ENCODE measurements around the gene MRPL23. TPM values are rescaled to one million over a fixed set of nuclear protein-coding genes. Genes with fewer than 3 reads are reported as not detected.
"Not testable (repeated sequence)": the region's sequence is repeated elsewhere in the genome, so short reads cannot be mapped to it uniquely, and the experiment has no call there.

Gene MRPL23
- total RNA-seq, 2 donors from 2014 or later, result 35.1 to 40.7 TPM

DNA sequence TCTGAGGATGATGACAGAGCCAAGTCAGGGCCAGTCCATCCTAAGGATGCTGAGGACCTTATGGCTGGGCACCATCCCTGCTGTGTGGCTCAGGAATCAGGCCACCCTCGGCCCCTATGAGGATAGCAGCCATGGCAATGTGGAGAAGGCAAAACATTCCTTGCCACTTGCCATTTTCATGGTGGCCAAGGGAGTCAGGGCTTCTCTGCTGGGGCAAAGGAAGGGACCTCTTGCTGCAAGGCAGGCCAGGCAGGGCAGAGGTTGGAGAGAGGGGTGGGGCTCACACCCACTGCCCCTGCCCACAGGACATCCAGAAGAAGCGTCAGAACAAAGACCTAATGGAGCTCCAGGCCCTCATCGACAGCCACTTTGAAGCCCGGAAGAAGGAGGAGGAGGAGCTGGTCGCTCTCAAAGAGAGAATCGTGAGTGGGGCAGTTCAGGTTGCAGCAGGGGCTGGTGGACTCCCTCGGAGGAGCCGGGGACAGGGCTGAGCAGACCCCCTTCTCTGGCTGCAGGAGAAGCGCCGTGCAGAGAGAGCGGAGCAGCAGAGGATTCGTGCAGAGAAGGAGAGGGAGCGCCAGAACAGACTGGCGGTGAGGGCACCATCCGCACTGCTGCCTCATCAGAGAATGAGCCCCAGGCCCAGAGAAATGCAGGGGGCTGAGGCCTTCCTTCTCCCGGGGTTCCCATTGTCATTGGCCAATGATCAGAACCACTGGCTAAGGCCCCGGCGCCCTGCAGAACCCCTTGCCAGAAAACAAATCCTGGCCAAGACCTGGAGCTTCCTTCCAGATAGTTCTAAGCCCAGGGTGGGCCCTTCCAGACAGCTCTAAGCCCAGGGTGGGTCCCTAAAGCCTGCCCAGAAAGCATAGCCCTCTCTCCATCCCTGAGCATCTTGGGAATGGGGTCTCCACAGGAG lies 13.5 kb upstream of the MRPL23 start:
- peaks cover 5% of the 10 kb centered on the region for H3K4me1 Mint-ChIP-seq
- no peaks in the 10 kb centered on the region for H3K9me3 ChIP-seq (ENCODE audit: control insufficient read depth, low read length, poor library complexity, severe bottlenecking)
- H3K27me3 Mint-ChIP-seq, result peaks cover 6% of the 10 kb centered on the region
- H3K4me3 Mint-ChIP-seq, result no peak overlapping the region
- ATAC-seq (no peak), DNase-seq (peak in 1 of 3 donors; percentile 3)
- no peak overlapping the region for H3K27ac Mint-ChIP-seq
- no peaks in the 10 kb centered on the region for H3K36me3 Mint-ChIP-seq (ENCODE audit: low read depth)

DNA sequence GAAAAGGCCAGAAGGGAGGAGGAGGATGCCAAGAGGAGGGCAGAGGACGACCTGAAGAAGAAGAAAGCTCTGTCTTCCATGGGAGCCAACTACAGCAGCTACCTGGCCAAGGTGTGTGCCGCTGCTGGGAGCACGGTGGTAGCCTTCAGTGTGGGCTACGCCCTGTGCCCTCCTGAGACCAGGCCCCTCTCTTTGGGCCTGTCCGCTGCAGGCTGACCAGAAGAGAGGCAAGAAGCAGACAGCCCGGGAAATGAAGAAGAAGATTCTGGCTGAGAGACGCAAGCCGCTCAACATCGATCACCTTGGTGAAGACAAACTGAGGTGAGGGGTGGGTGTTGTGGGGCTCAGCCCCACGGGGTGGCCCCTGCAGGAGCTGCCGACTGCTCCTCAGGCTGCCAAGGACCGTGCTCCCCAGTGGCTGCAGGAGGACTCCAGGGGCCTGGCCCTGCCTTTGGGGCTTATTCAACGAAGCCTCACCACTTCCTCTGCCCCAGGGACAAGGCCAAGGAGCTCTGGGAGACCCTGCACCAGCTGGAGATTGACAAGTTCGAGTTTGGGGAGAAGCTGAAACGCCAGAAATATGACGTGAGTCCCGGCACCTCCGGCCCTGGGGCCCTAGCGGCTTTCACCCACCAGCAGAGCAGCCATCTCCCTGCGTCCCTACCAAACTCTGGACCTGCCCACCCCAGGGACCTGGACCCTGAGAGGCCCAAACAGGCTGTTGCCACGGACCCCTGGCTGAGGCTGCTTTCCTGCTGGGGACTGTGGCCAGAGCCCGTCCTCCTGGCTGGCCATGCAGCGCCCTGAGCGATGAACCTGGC lies 12.6 kb upstream of the MRPL23 start:
- Mint-ChIP-seq H3K4me3 (no peak overlapping the region), H3K27ac (no peak overlapping the region), H3K36me3 (ENCODE audit: low read depth) (no peaks in the 10 kb centered on the region), H3K27me3 (peaks cover 11% of the 10 kb centered on the region), H3K4me1 (peaks cover 9% of the 10 kb centered on the region)
- H3K9me3 ChIP-seq (ENCODE audit: control insufficient read depth, low read length, poor library complexity, severe bottlenecking), result no peaks in the 10 kb centered on the region
- ATAC-seq (no peak), DNase-seq (peak in 1 of 3 donors; percentile 2)

DNA sequence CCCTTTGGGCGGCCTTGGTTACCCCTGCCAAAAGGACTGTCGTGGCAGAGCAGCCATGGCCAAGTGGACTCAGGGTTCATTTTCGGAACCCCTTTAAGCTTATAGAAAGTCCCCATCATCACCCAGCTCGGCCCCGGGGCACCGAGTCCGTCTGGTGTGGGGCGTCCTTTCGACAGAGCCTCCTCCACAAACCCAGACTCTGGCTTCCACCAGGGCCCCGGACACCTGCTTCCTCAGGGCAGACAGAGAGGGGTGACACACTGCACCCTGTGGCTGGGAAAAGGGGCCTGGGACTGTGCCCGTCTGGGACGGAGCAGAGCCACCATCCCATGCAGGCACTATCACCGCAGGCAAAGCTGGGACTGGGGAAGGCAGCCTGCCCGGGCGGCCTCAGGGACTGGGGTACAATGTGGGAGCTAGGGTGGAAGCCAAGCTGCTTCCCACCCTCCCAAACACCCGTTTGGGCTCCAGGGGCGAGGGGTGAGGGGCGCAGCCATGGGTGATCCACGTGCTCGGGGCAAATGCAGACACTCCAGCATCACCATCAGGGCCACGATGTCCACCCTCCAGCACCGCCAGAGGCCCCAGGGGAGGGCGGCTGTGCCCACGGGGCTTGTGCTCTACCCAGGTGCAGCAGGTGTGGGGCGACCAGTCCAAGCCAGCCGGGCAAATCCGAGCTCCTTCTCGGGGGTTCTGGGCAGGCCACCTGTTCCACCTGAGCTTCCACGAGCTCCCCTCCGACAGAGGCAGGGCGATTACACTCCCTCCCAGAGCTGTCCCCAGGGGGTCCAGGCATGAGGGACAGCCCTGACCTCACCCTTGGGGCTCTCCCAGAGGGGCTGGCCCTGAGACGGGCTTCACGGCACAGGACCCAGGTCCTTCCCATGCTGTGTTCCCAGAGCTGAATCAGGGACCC lies 11.7 kb upstream of the MRPL23 start:
- Mint-ChIP-seq H3K4me3 (no peak overlapping the region), H3K27ac (no peak overlapping the region), H3K27me3 (peaks cover 11% of the 10 kb centered on the region), H3K4me1 (peaks cover 14% of the 10 kb centered on the region), H3K36me3 (ENCODE audit: low read depth) (no peaks in the 10 kb centered on the region)
- H3K9me3 ChIP-seq (ENCODE audit: control insufficient read depth, low read length, poor library complexity, severe bottlenecking), result no peaks in the 10 kb centered on the region
- DNase-seq (peak in 2 of 3 donors; percentile 1 to 7), ATAC-seq (no peak)

DNA sequence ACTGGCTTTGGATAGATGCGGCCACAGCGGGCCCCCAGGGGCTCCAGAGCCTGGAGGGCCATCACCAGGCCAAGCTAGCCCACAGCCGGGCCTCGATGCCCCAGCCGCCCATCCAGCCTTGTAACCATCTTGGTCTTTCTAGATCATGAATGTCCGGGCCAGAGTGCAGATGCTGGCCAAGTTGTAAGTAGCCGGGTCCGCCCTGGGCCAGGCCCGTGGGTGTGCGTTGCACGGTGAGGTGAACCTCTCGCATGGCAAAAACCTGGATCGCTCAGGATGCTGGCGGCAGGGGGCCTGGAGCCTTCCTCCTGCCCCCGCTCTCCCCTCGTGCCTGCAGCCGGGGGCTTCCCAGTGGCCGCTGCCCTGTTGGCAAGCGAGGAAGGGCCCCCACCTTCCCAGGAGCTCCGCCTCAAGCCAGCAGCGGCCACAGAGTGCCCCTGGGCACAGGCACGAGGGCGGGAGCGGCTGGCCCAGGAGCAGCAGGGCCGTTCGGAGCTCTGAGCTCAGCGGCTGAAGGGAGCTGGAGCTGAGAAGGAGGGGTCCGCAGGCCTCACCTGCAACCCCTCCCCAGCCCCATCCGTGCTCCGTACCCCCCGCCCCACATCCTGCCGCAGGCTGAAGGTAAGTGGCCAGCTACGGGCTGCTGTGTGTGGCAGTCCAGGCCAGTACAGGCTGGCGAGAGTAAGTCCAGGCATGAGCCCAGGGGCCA lies 10.9 kb upstream of the MRPL23 start:
- no peaks in the 10 kb centered on the region for H3K9me3 ChIP-seq (ENCODE audit: control insufficient read depth, low read length, poor library complexity, severe bottlenecking)
- DNase-seq, result no peak
- no peak overlapping the region for H3K4me3 Mint-ChIP-seq
- H3K4me1 Mint-ChIP-seq, result peaks cover 14% of the 10 kb centered on the region
- peaks cover 11% of the 10 kb centered on the region for H3K27me3 Mint-ChIP-seq
- no peaks in the 10 kb centered on the region for H3K36me3 Mint-ChIP-seq (ENCODE audit: low read depth)
- H3K27ac Mint-ChIP-seq, result no peak overlapping the region
- no peak for ATAC-seq

DNA sequence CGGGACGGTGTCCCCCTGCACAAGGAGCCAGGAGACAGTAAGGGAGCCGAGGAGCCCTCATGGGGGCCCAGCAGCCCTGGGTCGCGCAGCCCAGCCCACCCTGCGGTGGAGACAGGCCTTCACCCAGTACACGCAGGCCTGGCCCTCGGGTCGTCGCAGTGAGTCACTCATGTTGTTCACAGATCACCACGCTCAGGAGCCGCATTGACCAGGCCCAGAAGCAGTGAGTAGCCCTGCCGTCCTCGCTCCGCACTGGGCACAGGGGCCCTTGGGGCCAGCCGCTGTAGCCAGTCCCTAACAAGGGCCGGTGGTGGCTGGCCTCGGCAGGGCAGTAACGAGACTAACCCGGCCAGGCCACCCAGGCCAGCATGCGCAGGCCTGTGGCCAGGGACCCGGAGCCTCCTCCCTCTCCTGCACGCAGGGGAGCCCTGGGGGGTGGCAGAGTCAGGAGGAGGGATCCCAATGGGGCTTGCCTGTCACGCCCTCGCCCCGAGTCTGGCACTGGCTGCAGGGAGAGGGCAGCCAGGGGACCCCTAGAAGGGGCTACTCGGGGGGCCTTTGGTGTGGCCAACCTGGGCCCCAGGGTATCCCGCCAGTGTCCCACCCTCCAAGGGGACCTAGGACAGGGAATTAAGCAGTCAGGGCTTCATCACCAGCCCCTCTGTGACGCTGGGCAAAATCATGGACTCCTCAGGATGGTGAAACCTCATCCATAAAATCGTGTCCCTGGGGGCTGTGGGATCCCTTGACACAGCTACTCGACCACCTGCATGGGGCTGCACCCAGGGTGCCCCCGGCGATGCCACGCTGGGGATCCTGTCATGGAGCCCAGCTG lies 10.1 kb upstream of the MRPL23 start:
- no peak for ATAC-seq
- Mint-ChIP-seq H3K4me1 (peaks cover 11% of the 10 kb centered on the region), H3K27ac (no peak overlapping the region), H3K27me3 (peaks cover 6% of the 10 kb centered on the region), H3K4me3 (no peak overlapping the region), H3K36me3 (ENCODE audit: low read depth) (no peaks in the 10 kb centered on the region)
- peak in 2 of 3 donors; percentile 2 to 7 for DNase-seq
- H3K9me3 ChIP-seq (ENCODE audit: control insufficient read depth, low read length, poor library complexity, severe bottlenecking), result no peaks in the 10 kb centered on the region

DNA sequence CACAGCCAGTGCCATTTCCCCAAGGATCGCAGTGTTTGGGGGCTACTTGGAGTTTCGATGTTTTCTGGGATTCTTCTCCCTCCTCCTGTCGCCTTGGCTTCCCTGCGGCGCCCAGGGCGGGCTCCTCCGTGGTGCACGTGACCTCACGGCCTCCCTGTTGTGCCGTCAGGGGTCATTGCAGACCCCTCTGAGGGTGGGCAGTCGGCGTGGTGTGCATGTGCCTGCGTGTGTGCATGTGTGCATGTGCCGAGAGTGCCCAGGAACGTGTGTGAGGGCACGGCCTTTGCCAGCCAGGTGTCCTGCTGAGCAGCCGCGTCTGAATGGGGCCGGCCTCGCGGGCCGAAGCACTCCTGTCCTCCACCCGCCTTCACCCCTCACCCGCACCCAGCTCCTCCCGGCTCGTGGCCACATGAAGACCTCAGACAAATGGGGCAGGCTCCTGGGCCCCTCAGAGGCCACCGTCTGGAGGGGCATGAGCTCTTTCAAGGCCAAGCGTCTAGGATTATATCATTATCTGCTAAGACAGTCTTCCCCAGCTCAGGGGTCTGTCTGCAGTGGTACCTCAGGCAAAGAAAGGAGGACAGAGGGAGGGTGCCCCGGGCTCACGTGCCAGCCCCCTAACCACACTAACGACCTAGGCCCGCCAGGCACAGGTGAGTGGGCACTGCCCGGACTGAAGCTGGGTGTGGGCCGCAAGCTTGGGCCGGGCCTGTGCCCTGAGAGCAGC lies 9.4 kb upstream of the MRPL23 start:
- Mint-ChIP-seq H3K4me3 (peak overlapping the region; percentile 25), H3K36me3 (ENCODE audit: low read depth) (no peaks in the 10 kb centered on the region)
- H3K9me3 ChIP-seq (ENCODE audit: control insufficient read depth, low read length, poor library complexity, severe bottlenecking), result no peaks in the 10 kb centered on the region

DNA sequence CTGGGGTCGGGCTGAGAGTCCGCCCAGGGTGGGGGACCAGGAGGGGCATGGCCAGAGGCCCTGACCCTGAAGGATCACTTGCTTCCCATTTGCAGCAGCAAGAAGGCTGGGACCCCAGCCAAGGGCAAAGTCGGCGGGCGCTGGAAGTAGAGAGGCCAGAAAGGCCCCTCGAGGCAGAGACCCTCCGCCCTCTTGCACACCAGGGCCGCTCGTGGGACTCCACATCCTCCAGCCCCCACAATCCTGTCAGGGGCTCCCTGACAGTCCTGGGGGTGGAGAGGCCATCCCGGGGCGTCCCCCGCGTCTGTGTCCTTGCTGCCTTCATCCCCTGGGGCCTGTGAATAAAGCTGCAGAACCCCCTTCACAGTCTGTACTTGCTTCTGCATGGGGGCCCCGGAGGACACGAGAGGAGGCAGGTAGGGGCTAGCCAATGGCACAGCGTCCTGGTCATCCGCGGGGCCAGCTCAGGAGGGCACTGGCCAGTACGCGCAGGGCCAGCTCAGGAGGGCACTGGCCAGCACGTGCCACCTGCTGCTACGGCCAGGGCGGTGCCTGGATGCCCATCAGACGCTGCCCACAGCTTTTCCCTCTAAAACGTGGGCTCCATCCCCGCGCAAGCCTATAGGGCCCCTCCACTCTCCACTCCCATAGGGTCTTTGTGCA lies 8.7 kb upstream of the MRPL23 start:
- DNase-seq (peak; percentile 4 to 7 (median 5)), ATAC-seq (no peak)
- no peaks in the 10 kb centered on the region for H3K9me3 ChIP-seq (ENCODE audit: control insufficient read depth, low read length, poor library complexity, severe bottlenecking)
- H3K36me3 Mint-ChIP-seq (ENCODE audit: low read depth), result no peaks in the 10 kb centered on the region
- H3K27me3 Mint-ChIP-seq, result peaks cover 5% of the 10 kb centered on the region
- H3K4me3 Mint-ChIP-seq, result peak overlapping the region; percentile 25
- peaks cover 11% of the 10 kb centered on the region for H3K4me1 Mint-ChIP-seq
- H3K27ac Mint-ChIP-seq, result no peak overlapping the region

More for the DNA sequence above, 9.4 kb upstream of the MRPL23 start:
- ATAC-seq (no peak), DNase-seq (peak in 2 of 3 donors; percentile 2 to 5)
- peaks cover 11% of the 10 kb centered on the region for H3K4me1 Mint-ChIP-seq
- H3K27ac Mint-ChIP-seq, result no peak overlapping the region
- peaks cover 5% of the 10 kb centered on the region for H3K27me3 Mint-ChIP-seq

DNA sequence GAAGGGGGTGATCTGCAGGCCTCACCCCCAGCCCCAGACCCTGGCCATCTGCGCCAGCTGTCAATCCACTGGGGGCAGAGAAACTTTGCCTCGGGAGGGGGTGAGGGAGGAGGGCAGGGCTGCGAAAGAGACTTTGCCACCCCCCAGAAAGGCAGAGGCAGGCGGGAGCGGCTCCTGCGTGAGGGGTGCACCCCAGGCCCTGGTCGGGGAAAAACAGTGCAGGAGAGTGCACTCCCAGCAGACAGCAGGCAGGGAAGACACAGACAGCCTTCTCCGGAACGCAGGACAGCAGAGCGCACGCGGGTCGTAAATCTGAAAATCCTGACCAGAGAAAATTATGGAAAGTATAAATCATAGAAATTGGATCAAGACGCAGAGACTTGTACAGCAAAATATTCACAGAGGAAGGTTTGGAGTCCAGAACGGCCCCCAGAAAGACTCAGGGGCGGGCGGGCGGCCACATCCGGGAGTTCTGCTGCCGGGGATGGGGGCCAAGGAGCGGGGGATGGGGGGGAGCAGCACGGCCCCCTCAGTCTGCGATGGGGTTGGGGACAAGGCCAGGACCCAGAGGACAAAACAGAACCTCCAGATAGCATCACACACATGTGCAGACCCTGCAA lies 8.0 kb upstream of the MRPL23 start:
- Mint-ChIP-seq H3K27me3 (peaks cover 5% of the 10 kb centered on the region), H3K4me1 (peaks cover 12% of the 10 kb centered on the region), H3K36me3 (ENCODE audit: low read depth) (no peaks in the 10 kb centered on the region), H3K4me3 (no peak overlapping the region), H3K27ac (no peak overlapping the region)
- ATAC-seq (no peak), DNase-seq (no peak)
- no peaks in the 10 kb centered on the region for H3K9me3 ChIP-seq (ENCODE audit: control insufficient read depth, low read length, poor library complexity, severe bottlenecking)

DNA sequence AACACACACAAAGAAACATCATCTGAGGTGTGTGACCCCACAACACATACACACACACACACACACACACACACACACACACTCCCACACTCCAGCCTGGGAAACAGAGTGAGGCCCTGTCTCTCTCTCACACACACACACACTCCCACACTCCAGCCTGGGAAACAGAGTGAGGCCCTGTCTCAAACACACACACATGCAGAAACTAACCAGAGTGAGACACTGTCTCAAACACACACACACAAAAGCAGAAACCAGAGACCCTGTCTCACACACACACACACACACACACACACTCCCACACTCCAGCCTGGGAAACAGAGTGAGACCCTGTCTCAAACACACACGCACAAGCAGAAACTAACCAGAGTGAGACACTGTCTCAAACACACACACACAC lies 7.3 kb upstream of the MRPL23 start:
- peaks cover 12% of the 10 kb centered on the region for H3K4me1 Mint-ChIP-seq
- H3K27me3 Mint-ChIP-seq; H3K36me3 Mint-ChIP-seq (ENCODE audit: low read depth); ATAC-seq; H3K9me3 ChIP-seq (ENCODE audit: control insufficient read depth, low read length, poor library complexity, severe bottlenecking); H3K4me3 Mint-ChIP-seq: not testable (repeated sequence)
- DNase-seq, result peak in 1 of 3 donors; percentile 2
- H3K27ac Mint-ChIP-seq, result peak overlapping the region; percentile 81

DNA sequence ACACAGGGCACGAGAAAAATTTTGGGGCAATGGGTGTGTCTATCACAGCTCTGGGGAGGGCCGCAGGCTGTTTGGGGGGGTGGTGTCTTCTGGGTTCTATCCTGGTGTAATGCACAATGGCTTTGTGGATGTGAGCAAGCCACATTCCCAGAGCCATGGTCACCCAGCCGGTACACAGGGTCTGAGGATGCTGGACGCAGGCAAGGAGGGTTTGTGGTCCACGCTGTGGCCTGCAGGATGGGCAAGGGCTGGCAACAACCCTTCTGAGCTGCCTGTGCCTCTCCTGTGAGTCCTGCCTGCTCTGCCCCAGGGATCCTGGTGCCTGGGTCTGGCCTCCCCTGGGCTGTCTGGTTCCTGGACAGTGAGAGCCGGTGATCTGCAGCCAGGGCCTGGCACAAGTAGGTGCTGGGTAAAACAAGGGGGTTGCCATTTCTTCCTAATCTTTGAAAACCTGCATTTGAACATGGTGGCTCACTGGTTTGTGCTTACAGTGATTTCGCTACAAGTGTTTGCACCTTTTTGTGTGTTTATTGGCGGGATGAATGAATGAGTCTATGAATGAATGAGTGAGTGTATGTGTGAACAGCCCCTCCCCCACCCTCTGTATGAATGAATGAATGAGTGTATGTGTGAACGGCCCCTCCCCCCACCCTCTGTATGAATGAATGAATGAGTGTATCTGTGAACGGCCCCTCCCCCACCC lies 4.4 kb upstream of the MRPL23 start:
- Mint-ChIP-seq H3K27ac (no peak overlapping the region), H3K4me1 (peaks cover 12% of the 10 kb centered on the region), H3K4me3 (no peak overlapping the region), H3K27me3 (peaks cover 5% of the 10 kb centered on the region), H3K36me3 (ENCODE audit: low read depth) (no peaks in the 10 kb centered on the region)
- H3K9me3 ChIP-seq (ENCODE audit: control insufficient read depth, low read length, poor library complexity, severe bottlenecking), result no peaks in the 10 kb centered on the region
- ATAC-seq (no peak), DNase-seq (peak in 1 of 3 donors; percentile 6)
